Anterior cingulate cortex (tissue), 58 donors: ENCODE measurements around the gene RNF14.
"Not testable (repeated sequence)": the region's sequence is repeated elsewhere in the genome, so short reads cannot be mapped to it uniquely, and the experiment has no call there.

Experiments
- DNase-seq, 58 donors: peaks; one replicate each; lab custom pipeline; 2025; lab: John Stamatoyannopoulos, UW

RNF14 gene

DNA sequence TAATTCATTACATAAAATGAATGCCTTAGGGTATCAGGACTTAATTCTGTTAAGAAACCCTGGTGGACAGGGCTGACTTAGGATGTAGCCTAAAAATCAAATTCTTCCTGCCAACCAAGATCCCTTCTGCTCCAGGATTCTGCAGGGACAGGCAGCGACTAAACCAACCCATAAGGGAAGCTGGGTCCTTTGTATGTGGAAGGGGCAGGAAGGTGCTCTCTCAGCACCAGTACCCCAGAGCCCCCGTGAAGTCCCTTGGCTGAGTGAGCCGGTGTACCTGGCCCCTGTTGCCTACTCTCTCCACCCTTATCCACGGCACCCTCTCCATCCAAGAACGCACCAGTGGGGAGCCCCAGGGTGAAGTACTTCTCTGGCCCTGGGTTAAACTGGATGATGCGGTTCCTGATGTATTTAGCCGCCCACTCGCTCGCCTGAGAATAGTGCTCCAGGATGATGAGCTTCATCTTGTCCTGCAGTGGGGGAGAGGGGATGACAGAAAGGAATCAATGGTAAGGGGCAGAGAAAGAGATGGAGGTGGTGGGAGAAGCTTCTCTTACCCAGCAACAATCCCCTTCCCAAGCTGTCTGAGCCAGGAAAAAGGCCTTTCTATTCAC, 42.8 kb downstream of the RNF14 start:
- DNase-seq, result no peak

DNA sequence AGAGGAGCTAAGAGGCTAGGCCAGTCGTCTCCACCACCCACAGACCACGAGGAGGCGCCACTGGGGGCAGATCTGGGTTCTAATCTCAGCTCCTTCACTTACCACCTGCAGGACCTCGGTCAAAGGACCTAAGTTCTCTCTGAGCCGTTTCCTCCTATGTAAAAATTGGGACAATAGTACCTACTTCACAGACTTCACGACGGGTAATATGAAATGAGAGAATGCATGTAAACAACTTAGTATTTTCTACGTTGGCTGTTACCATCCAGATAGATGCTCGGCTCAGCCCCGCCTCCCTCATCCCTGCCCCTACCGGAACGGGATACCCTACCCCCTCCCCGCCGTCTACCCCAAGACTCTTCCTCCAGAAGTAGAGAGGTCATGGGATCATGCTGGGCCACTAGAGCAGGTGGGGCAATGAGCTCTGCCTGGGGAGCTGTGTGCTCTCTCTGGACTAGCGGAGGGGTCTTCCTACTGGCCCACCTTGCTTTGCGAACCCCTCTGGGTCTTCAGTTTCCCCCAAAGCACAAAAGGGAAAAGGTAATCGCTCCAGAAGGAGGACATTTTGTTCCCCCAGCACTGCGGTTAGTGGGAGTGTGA, 43.4 kb downstream of the RNF14 start:
- DNase-seq, result peak in 35 of 58 donors; percentile 6 to 71 (median 34)

DNA sequence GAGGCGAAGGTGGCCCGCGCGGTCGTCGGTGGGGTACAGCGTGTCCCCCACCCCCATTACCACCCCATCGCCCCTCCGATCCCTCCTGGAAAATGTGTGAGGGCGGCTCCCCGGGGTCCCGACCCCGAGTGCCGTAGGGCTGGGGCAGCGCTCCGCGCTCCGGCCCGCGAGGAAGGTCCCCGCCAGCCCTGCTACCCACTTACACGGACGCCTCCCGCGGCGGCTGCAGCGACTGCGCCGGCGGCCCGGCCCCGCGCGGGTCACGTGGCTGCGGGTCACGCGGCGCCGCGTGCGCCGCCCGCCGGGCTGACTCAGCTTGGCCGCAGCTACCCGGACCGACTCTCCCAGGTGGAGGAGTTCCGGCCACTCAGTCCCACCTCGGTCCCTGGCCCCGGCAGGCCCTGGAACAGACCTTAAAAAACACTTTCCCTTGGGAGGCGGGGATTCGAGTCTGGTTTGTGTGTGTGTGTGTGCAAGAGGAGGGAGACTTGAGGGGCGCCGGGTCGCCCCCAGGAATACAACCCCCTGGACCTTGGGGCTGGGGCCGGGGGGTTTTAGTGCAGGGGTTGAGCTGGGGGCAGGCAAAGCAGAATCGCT, 44.0 kb downstream of the RNF14 start, which contains the start of gene GNPDA1:
GNPDA1 (minus strand) TSS at position 236 of the 597 bp plus-strand sequence. CDS start 992 bp downstream, outside the sequence.
- DNase-seq, result peak in 55 of 58 donors; percentile 34 to 86 (median 74)

DNA sequence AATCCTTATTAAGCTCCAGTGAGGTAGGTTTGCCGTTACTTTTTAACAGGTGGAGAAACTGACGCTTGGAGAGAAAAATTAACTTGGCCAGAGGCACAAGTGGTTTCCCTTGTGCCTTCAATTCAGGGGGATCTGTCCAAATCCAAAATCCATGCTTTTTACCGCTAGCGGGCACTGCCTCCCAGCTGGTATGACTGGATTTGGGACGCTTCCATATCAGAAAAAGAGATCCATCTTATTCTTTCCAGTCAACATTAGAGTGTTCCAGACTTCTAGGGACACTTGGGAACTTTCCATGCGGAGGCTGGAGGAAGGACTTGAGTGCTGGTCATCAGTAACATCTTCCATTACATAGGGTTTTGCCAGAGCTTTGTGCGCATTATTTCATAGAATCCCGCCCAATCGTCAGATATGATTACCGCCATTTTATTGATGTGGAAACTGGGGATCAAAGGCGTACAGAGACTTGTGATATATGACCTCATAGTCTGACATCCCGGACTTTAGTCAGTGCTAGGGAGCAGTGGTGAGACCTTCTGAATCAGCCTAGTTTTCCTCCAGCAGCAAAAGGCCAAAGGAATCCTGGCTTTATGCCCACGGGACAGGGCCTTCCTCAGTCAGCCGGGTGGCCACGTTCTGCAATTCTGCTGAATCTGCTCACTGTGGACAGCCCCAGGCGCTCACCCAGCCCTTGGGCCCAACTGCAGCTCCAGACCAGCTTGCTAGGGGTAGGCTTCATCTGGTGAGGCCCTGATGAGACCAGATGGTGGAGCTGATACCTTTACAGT, 45.0 kb downstream of the RNF14 start:
- DNase-seq, result peak in 7 of 58 donors; percentile 6 to 55 (median 17)

GRCh38 chr5:142014911-142015584, 46.1 kb downstream of the RNF14 start:
- DNase-seq, result peak in 1 of 58 donors; percentile 15

DNA sequence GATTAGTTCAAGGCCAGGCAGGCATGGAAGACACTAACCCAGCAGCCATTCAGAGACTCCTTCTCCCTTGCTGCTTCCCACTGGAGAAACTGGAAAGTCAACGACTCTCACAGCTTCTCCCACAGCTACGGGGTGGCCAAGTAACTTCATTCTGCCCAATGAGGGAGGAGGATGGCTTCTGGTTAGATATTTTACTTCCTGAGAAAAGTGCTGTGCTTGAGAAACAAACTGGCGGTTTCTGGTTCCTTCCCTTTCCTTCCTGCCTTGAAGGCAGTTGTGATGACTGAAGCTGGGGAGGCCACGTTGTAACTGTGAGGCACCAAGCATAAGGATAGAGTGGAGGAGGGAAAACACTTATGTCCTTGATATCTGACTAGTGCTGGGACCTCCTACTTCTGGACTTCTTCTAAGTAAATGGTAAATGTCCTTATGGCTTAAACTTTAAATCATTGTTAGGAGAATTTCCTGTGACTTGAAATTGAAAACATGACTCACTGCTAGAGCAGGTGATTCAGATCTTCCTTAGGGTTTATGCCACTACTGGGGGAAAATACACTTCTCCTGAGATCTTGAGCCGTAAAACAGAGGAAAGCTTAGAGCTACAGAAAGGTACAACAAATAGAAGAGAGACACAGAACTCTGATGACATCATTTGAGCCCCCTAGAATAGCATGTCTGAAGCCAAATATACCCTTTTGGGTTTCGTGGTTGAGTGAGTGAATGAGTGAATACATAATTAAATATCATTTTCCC, 47.1 kb downstream of the RNF14 start:
- peak in 1 of 58 donors; percentile 25 for DNase-seq

DNA sequence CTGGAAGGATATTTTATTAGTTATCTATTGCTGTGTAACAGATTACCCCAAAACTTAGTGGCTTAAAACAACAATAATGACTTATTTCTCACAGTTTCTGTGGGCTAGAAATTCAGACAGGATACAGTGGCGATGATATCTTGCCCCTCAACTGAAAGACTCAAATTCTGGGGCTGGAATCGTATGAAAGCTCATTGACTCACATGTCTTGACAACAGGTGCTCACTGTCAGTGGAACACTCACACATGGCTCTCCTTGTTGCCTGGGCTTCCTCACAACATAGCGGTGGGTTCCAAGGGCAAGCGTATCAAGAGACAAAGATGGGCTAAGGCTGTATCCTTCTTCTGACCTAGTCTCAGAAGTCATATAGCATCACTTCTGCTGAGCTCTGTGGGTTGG, 47.7 kb downstream of the RNF14 start:
- no peak for DNase-seq

- DNase-seq, result no peak
Measured at GRCh38 chr5:142017832-142018427, 49.0 kb downstream of the RNF14 start.

DNA sequence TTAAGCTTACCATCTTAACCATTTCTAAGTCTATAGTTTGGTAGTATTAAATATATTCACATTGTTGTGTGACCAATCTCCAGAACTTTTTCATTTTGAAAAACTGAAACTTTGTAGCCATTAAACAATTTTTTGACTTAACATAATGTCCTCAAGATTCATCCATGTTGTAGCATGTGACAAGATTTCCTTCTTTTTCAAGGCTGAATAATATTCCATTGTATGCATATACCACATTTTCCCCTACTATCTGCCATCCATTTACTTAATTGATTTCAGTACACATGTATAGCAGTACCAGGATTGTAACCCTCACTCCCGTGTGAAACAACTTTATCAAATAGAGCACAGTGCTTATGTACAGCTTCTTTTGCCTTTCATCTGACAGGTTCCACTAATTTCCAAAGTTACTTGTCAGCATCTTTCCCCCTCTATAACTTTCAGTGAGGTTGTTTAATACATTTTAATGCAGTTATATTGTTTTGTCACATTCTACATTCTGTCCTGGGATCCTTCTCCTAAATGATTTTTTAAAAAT, 51.3 kb downstream of the RNF14 start:
- DNase-seq, result no peak

GRCh38 chr5:142023836-142024235, 54.9 kb downstream of the RNF14 start:
- DNase-seq, result no peak

DNA sequence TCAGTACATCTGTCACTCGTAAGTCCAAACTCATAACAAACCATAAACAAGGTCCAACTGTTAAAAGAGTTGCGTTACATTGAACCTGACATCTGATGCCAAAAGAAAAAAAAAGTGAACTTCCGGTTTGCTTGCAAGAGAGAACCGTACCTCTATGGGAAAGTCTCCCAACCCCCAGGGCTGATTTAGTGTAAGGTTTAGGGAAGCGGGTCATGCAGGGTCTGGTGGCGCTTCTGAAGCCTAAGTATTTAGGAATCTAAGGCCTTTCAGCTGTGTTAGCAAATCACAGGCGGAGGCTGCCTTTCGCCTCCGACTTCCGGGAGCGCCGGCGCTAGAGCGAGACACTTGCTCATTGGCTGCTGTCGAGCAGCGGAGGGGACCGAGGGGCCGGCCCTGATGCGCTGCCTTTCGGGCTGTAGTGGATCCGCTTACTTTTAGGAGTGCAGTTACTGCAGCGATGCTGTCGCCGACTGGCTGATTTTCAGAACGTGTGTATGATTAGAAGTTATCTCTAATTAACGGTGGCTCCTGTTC, 55.9 kb downstream of the RNF14 start:
- peak; percentile 32 to 94 (median 84) for DNase-seq

DNA sequence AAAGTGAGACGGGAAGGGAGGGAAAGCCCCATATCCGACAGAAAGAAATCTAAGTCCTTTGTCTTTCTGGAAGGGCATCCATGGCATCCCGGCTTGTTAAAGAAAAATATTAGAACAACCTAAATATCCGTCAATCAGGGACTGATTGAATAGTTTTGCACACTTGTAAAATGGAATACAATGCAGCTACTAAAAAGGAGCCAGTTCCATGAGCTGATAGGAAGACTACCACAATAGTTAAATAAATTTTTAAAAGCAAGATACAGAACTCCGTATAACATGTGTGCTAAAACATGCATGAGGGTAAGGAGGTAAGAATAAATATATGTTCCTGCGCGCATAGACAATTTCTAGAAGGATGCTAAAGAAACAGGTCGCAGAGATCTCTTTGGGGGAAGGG, 56.7 kb downstream of the RNF14 start:
- no peak for DNase-seq

GRCh38 chr5:142032150-142032549, 63.2 kb downstream of the RNF14 start:
- DNase-seq, result no peak

GRCh38 chr5:142032747-142033631, 64.1 kb downstream of the RNF14 start:
- no peak for DNase-seq

GRCh38 chr5:142033632-142034567, 65.0 kb downstream of the RNF14 start:
- DNase-seq, result not testable (repeated sequence)

- DNase-seq, result no peak
Measured at GRCh38 chr5:142034994-142035393, 66.1 kb downstream of the RNF14 start.

DNA sequence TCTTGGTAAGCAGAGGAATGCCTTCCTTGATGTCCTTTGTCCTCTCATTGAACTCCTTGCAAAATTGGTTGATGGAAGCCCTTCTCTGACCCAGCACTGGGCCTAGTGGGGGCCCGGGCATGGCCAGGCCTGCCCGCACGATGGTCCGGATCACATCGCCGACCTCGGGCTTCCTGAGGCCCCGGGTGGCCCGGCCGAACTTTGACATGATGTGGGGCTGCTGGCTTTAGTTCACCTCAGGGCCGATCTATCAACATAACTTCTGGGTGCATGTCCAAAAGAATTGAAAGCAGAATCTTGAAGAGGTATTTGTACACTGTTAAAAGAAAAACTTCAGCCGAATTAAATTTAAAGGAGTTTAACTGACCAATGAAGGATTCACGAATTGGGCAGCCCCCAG, 68.0 kb downstream of the RNF14 start:
- DNase-seq, result no peak
